Measurements from ENCODE around the gene PSMB7.

PSMB7 gene

DNA sequence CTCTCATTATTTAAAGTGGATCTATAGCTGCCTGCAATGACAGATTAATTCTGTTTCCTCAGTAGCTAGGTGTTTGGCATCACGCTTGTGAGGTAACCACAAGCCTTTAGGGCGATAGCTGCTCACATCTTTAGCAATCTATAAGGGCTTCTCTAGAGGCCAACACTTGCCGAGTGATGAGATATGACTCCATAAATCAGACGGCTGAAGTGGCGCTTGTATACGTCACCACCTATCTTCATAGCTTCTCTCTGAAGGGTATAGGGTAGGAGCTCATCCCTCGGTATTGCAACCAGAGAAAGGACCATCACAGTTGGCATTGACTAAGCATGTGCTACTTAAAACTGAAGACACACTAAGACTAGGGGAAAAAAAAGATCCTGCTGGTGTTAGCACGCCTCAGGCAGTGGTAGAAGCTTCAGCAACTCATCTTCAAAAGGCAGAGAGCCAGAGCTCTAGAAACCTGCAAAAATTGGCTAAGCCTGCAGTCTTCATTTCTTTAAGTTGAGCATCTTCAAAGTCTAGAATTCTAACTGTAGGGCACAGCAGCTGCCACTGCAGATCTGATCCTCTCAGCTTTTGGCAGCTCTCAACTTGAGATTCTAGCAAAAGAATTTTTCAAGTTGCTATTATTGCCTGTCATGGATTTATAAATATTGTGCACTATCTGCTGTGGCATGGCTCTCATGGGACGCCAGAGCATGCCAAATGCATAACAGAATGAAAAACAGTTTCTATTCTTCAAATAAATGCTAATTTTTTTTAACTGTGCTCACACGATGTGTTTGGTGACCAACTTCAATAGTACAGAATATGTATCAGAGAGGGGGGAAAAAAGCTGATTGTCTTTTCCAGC lies 37.5 kb downstream of the PSMB7 start:
- no peak for DNase-seq

GRCh38 chr9:124376329-124376728 lies 38.9 kb downstream of the PSMB7 start:
- DNase-seq = no peak

GRCh38 chr9:124375726-124376125 lies 39.5 kb downstream of the PSMB7 start:
- DNase-seq = no peak

GRCh38 chr9:124373851-124374250 lies 41.4 kb downstream of the PSMB7 start:
- no peak for DNase-seq

GRCh38 chr9:124373386-124373785 lies 41.9 kb downstream of the PSMB7 start:
- DNase-seq = no peak

DNA sequence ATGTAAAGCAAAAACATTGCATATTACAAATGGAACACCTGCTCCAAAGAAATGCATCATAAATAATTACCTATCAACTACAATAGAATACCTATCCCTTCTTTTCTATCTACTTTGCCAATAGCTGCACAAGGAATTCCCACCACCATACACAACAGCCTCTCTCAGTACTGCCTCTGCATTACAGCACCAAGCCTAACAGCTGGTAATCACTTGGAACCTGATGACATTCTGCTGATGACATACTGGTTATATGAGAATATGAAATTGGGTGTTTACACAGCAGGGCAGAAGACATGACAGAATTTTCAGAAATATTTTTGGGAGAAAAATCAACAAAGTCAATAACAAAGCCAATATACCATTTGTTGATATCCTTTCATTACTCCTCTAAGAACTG lies 43.2 kb downstream of the PSMB7 start:
- no peak for DNase-seq

DNA sequence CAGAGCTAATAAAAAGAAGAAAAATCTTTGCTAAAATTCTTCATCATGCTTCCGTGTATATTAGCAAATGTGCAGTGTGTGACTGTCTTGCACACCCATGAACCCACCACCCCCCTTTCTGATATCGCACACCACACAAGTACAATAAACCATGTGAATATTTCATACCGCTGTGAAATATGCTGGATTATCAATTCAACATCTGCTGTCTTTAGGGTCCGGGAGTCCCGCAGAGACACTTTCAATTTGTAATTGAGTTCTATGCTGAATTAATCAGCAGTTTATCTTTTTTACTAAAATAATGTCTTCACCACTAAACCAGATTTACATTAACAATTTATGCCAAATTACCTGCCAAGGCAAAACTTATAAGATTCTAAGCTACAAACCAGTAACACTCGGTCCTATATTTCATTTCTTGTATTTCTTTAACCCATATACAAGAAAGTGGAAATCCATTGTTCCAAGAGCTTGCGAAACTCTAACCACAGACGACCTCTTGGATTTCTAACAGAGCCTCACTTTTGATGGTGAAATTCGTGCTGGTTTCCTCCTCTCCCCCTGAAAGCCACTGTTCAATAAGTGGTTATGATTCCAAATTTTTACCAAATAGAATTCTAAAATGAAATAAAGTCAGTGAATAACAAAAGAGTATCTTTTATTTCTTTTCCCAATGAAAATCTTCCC lies 44.2 kb downstream of the PSMB7 start:
- no peak for DNase-seq

GRCh38 chr9:124369231-124369797 lies 45.9 kb downstream of the PSMB7 start:
- DNase-seq = no peak

DNA sequence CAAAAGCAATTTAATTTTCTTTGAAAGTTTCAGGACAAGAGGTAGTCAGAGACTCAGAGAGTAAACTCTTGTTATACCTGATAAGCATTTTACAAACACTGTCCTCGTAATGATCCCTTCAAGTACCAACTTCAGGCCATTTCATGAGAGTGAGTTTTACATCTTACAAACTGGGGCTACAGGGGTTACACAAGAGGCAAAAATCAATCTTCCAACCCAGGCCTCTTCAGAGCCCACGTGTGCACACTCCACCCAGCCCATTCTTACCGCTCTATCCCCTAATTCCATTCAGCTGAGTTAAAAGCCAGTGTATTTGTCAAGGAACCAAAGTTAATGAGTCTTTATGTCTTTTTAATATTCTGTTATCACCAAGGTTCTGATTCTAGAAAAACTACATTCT lies 46.5 kb downstream of the PSMB7 start:
- DNase-seq = no peak

DNA sequence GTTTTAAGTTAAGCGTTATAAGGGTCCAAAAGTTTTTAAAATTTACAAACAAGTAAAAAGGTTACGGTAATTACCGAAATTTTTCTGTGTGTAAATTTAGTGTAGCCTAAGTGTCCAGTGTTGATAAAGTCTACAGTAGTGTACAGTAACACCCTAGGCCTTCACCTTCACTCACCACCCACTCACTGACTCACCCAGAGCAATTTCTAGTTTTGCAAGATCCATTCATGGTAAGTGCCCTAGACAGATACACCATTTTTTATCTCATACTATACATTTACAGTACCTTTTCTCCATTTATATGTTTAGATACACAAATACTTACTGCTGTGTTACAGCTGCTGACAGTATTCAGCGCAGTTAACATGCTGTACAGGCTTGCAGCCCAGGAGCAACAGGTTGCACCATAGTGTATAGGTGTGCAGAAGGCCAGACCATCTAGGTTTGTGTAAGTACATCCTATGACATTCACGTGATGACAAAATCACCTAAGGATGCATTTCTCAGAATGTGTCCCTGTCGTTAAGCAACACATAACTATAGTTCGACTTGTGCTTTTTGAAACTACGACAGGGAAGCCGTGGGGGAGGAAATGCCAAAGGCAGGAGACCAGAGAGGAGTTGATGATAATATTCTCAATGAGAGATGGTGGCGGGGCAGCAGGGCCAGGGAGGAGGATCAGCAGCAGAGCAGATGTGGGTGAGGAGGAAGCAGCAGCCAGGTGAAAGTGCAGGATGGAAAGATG lies 48.6 kb downstream of the PSMB7 start:
- no peak for DNase-seq

GRCh38 chr9:124365036-124365435 lies 50.2 kb downstream of the PSMB7 start:
- no peak for DNase-seq

- DNase-seq = no peak
Observed at GRCh38 chr9:124364141-124364540, 51.1 kb downstream of the PSMB7 start.

DNA sequence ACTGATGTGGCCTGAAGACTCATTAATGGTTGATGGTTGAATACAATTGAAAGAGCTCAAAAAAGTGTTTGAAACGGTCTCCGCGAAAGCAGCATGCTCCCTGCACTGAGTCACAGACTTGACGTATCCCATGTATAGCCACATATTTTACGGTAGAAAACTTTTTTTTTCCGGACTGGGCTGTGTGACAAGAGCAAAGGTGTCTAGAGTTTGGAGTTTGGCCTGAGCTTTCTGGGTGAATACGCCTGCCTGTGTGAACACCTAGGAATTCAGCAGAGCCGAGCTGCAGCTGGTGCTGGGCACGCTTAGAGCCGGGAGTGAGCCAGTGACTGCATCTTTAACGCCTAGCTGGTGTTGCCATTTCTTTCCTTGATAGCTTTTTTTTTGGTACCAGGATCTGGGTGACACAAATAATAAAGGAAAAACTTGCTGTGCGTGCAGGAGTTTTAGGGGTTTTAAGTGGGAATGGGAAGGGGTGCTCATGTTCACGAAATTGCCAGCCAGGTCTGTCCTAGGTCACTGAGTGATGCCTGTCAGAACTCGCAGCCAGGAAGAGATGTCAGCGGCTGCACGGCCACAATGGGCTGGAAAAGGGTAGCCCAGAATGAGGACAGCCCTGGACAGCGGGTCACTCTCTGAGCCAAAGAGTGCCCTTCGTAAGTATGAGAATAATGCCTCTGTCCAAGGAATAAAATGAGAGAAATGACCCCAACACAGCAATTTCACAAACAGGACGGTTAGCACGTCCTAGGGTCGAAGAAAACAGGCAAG lies 51.7 kb downstream of the PSMB7 start:
- DNase-seq = no peak

- DNase-seq = no peak
Observed at GRCh38 chr9:124361128-124361527, 54.1 kb downstream of the PSMB7 start.

DNA sequence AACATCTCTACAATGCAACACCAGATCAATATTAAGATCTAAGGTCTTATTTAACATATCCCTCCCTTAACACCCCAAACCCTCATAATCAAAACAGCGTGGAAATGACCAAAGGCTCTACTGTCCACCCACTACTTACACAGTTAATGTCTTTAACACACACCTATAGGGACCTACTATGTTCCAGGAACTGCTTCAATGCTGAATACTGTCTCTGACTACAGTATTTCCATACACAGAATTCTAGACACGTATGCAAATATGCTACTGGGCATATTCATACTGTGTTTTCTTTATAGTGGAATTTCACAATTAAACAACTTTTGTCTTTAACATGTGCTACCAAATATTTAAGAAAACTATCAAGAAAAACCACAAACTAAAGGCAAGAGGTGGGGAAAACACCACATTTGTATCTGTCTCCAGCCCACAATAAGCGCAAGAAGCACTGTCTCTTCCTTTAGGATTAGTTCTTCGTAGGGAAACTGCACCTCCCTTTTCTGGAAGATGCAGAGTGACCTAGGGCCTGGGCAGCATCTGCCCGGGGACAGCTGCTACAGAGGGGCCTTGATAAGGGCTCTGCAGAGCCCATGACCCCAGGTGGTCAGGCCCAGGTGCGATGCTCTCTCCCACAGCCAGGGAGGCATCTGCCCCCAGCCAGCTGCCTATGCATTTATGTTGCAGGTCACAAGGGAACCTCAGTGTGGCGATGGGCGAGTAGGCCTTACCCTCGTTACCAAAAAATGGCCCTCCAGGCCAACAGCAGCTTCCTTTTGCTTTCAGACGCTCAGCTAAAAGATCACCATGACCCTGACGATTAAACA lies 55.2 kb downstream of the PSMB7 start:
- no peak for DNase-seq

GRCh38 chr9:124359426-124359825 lies 55.8 kb downstream of the PSMB7 start:
- no peak for DNase-seq

DNA sequence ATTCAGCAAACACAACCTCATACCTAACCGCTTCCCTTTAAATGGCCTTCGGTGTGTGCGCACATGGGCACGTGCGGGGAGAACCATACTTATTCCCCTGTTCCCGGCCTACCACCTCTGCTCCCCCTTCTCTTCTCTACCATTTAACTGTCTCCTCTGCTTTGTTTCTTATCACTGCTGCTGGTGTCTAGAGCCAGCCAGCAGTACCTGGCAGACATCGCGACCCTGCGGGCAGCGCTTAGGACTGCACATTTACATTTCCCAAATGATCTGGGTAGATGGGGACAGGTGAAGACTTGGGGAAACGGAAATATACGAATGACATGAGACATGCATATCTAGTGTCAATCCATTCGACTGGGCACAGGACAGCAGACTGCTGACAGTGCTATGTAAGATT lies 56.6 kb downstream of the PSMB7 start:
- no peak for DNase-seq

DNA sequence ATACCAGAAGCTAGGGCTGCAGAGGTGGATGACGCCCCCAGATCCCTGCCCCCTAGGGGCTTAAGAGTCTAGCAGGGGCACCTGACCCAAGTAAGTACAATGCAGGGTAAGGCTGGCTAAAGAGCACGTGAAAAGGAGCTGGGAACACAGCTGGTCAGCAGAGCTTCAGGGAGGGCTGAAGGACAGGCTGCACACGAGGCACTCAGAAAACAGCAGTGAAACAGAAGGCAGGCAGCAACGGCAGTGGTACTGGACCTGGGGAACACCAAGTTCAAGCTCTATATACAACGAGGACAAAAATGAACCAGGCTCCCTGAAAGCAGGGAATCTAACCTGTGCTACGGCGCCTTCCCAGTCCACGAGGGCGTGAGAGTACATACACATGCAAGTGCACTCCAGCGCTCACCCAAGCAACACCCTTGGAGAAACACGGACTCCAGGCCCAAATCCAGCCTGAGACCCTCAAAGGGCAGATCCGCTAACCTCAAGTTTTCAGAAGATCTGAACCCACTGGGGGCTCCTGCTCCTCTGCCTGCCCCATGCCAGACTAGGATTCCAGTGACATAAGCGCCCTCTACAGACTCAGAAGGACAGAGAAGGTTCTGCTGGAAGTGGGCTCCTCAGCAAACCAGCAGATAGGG lies 57.4 kb downstream of the PSMB7 start:
- no peak for DNase-seq

- DNase-seq = no peak
Observed at GRCh38 chr9:124356745-124357390, 58.4 kb downstream of the PSMB7 start.

DNA sequence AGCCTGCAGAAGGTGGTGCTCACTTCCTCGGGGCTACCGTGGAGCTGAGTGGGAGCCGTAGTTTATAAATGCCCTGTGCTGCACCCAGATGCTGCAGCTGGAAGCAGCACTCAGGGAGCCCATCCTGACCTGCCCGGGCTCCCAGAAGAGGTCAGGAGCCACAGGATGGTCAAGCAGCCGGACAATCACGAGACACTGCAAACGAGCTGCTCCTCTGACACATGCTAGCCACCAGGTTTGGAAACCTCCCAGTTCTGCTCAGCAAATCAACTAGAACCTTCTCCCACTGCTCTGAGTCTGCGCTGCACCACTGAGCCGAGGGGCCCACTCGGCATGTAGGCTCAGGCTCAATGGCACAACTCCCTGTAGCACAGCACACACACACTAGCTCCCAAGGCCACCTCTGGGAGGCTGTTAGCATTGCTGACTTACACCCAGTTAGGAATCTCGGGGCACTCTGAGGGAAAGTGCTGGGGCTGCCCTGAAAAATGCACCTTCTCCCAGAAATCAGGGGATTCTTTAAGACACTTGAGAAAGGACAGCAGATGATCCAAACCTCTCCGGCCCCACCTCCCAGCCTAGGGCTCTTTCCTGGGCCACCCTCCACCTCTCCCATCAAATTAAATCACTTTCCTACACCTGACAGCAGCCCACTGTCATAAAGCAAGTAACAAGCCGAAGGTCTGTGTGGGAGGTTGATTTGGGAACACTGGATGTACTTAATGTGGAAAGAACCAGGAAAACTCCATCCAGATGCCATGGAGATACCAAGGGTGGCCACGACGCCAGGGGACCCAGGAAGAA lies 59.1 kb downstream of the PSMB7 start:
- DNase-seq = no peak
